Ascending aorta (tissue), 2 donors: Measurements from ENCODE around the gene CD164L2. TPM values are rescaled to one million over a fixed set of nuclear protein-coding genes. Genes with fewer than 3 reads are reported as not detected.

ENCODE experiments used
- DNase-seq, 2 donors: peaks; one replicate each; pipeline ENCODE4 v3.0.0-alpha.2; 2019; ENCODE audit warnings: low spot score in 2 of 2
- H3K27ac ChIP-seq, 2 donors: fragments of 200-600 bp; sonication (generic); one replicate each; pipeline ENCODE4 v1.5.1; 2016 to 2017; ENCODE audit warnings: mild to moderate bottlenecking in 1 of 2
- H3K27me3 ChIP-seq: fragments of 200-600 bp; sonication (generic); one replicate; pipeline ENCODE4 v1.5.1; 2017
- H3K36me3 ChIP-seq, 2 donors: fragments of 200-600 bp; sonication (generic); one replicate each; pipeline ENCODE4 v1.5.1; 2016
- H3K4me1 ChIP-seq, 2 donors: fragments of 200-600 bp; sonication (generic); one replicate each; pipeline ENCODE4 v1.5.1; 2016 to 2017; ENCODE audit warnings: mild to moderate bottlenecking in 1 of 2
- H3K4me3 ChIP-seq, 2 donors: fragments of 200-600 bp; sonication (generic); one replicate each; pipeline ENCODE4 v1.5.1; 2016 to 2017; ENCODE audit warnings: mild to moderate bottlenecking in 1 of 2
- H3K9me3 ChIP-seq, 2 donors: fragments of 200-600 bp; sonication (generic); one replicate each; pipeline ENCODE4 v1.5.1; 2016
- intact Hi-C: fragments of 100-400 bp; cut with DNase I; formaldehyde crosslinking; loops from one replicate; pipeline ENCODE4 v1.15.1; 2023
- total RNA-seq: library from RNA; depleted of rRNA; stranded (reverse); fragments of >200 nt; gene quantifications from one replicate; pipeline ENCODE4 v1.1.0, GENCODE V29; 2016
- TF ChIP-seq, protein P1 (sequence below), 3 experiments: fragments of 200-600 bp in 2 of 3; fragments of 450-650 bp in 1 of 3; sonication (generic) in 2 of 3; IDR thresholded peaks; one replicate each; pipeline ENCODE4 v1.5.1; 2016 to 2019; ENCODE audit warnings: antibody characterized with exemption in 3 of 3, mild to moderate bottlenecking in 1 of 3, moderate library complexity in 1 of 3

Gene CD164L2
- total RNA-seq, 1 donor from 2014 or later = not detected

DNA sequence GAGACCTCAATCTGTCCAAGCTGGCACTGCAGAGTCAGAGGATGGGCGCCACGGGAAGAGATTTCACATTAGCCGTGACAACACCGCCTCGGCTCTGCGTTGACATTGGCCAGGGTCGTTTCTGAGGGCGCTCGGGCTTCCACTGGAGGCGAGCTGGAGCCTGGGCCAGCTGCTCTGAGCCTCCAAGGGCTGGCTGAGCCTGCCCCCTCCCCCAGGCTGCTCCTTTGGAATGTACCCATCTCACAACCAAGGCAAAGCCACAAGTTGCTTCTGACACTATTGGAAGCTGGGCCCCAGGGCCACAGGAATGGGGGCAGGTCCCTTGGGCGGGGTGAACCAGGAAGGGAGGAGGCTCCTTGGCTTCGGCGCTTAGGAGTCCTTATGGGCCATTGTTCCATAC lies 21.9 kb upstream of the CD164L2 start:
- TF ChIP-seq, protein P1, sequence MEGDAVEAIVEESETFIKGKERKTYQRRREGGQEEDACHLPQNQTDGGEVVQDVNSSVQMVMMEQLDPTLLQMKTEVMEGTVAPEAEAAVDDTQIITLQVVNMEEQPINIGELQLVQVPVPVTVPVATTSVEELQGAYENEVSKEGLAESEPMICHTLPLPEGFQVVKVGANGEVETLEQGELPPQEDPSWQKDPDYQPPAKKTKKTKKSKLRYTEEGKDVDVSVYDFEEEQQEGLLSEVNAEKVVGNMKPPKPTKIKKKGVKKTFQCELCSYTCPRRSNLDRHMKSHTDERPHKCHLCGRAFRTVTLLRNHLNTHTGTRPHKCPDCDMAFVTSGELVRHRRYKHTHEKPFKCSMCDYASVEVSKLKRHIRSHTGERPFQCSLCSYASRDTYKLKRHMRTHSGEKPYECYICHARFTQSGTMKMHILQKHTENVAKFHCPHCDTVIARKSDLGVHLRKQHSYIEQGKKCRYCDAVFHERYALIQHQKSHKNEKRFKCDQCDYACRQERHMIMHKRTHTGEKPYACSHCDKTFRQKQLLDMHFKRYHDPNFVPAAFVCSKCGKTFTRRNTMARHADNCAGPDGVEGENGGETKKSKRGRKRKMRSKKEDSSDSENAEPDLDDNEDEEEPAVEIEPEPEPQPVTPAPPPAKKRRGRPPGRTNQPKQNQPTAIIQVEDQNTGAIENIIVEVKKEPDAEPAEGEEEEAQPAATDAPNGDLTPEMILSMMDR (IDR thresholded peaks at IDR 0.05) = no peak
- intact Hi-C loops = no loop called here
- peak in 1 of 2 donors; percentile 76 for DNase-seq
- no peaks in the 10 kb centered on the region for H3K27me3 ChIP-seq
- H3K27ac ChIP-seq = peak overlapping the region; percentile 72 to 75
- H3K9me3 ChIP-seq = no peaks in the 10 kb centered on the region
- peaks cover 18 to 34% of the 10 kb centered on the region in 2 donors for H3K4me1 ChIP-seq
- H3K36me3 ChIP-seq = peaks cover 36 to 37% of the 10 kb centered on the region in 2 donors
- no peak overlapping the region for H3K4me3 ChIP-seq

DNA sequence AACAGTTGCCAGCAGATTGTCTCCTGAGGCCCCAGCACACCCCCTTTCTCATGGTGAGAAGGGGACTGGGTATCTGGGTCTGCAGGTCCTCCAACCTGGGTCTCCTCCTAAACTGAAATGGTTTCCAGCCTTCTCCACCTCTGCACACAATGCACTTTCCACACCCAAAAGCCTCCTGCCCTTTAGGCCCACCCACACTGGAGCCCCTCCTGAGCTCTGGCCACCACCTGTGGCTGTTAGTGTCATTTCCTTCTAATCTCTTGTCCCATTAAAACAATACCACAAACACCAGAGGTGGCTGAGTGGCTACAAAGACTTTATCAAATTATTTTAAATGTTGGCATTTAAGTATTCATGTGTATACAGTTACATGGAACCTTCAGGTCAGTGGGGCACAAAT lies 20.8 kb upstream of the CD164L2 start:
- Histone ChIP-seq H3K4me3 (peak overlapping the region in 1 of 2 donors; percentile 12), H3K36me3 (peaks cover 26 to 28% of the 10 kb centered on the region in 2 donors), H3K4me1 (peaks cover 18 to 34% of the 10 kb centered on the region in 2 donors), H3K27ac (peak overlapping the region; percentile 72 to 75), H3K27me3 (no peaks in the 10 kb centered on the region), H3K9me3 (no peaks in the 10 kb centered on the region)
- TF ChIP-seq, protein P1 (IDR thresholded peaks at IDR 0.05) = no peak
- intact Hi-C loops = loop anchor here (2.0 kb wide), 1 partner anchor 87 kb away; the partner anchor contains the start of gene WASF2
- DNase-seq = no peak

DNA sequence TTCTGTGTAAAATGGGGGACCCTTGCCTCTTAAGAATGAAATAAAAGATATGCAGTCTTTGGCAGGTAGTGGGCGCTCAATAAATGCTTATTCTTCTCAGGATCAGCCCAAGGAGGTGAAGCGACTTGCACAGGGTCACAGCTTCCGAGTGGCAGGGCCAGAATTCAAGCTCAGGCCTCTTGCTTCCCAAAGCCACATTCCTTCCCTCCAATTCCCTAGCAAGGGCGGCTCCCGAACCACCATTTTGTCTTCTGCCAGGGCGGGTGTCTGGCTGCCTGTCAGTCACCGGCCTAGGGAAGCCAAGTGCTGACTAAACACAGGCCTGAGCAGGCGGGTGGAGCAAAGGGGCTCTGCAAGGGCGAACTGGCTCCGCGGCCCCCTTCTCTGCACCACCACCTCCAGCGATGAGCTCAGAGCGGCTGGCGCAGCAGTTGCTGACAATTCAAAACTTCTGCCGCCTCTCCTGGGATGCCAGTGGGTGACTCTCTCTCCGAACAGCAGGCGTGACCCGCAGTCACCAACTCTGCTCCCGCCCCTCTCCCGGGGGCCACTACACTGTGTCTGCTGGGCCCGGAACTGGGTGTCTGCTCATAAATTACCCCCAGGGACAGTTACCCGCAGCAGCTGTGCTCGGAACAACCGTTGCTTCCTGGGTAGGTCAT lies 20.1 kb upstream of the CD164L2 start:
- intact Hi-C loops = loop anchor here (2.0 kb wide), 1 partner anchor 88 kb away; the partner anchor contains the start of gene WASF2
- TF ChIP-seq, protein P1 (IDR thresholded peaks at IDR 0.05) = peak in 2 of 3 experiments; percentile 30
- Histone ChIP-seq H3K27ac (peak overlapping the region; percentile 72 to 75), H3K4me3 (peak overlapping the region in 1 of 2 donors; percentile 12), H3K9me3 (no peaks in the 10 kb centered on the region), H3K36me3 (peaks cover 18 to 22% of the 10 kb centered on the region in 2 donors), H3K4me1 (peaks cover 18 to 34% of the 10 kb centered on the region in 2 donors), H3K27me3 (no peaks in the 10 kb centered on the region)
- DNase-seq = peak; percentile 47 to 89

DNA sequence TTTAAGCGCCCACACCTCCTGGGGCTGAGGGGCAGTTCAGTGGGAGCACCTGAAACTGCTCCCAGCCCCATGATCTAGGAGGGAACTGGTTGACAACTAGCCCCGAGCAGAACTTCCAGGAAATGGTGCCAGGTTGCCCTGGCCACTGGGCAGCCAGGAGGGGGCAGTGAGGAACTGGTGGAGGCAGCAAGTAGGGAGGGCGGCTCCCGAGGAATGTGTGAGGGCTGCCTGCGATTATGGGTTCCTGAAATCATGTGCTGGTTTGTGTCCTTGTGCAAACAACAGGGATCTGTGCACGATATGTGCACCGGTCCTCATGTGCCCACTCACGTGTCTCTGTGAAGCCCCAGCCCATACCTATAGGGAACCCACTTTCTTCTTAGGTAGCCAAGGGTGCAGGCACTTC lies 19.2 kb upstream of the CD164L2 start:
- TF ChIP-seq, protein P1 (IDR thresholded peaks at IDR 0.05) = peak; percentile 70 to 80 (median 76)

DNA sequence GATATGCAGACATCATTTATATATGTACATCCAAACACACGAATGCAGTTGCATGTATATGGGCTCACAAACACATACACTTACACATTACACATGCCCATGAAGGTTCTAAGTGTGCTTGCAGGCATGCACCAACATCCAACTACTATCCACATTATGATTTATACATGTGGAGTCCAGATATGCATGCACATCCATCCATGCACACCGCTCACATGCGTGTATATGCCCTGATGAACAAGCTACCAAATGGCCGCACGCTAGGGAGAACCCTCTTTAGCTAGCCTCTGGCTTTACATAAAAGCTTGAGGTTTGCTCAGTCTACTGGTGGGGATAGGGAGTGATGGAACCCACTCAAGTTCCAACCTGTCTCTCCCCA lies 17.8 kb upstream of the CD164L2 start:
- no peak overlapping the region for H3K27ac ChIP-seq

More for the DNA sequence above, 19.2 kb upstream of the CD164L2 start:
- Histone ChIP-seq H3K9me3 (no peaks in the 10 kb centered on the region), H3K36me3 (peaks cover 10 to 13% of the 10 kb centered on the region in 2 donors), H3K27me3 (no peaks in the 10 kb centered on the region), H3K4me1 (peaks cover 18 to 34% of the 10 kb centered on the region in 2 donors), H3K27ac (peak overlapping the region; percentile 72 to 75), H3K4me3 (no peak overlapping the region)
- peak; percentile 39 to 91 for DNase-seq
- intact Hi-C loops = loop anchor here (1.0 to 2.0 kb wide), 2 partner anchors 88 to 204 kb away; partner anchors contain the start of gene WASF2

More for the DNA sequence above, 17.8 kb upstream of the CD164L2 start:
- no peak overlapping the region for H3K4me3 ChIP-seq
- DNase-seq = no peak
- peaks cover 18 to 34% of the 10 kb centered on the region in 2 donors for H3K4me1 ChIP-seq
- no peaks in the 10 kb centered on the region for H3K27me3 ChIP-seq
- no peaks in the 10 kb centered on the region for H3K9me3 ChIP-seq
- TF ChIP-seq, protein P1 (IDR thresholded peaks at IDR 0.05) = no peak
- intact Hi-C loops = no loop called here
- H3K36me3 ChIP-seq = peaks cover 0 to under 1% of the 10 kb centered on the region in 2 donors
